H9 (cell line): Measurements from ENCODE around the gene DUSP15. TPM values are rescaled to one million over a fixed set of nuclear protein-coding genes. Genes with fewer than 3 reads are reported as not detected.

Experiments used
- DNase-seq: peaks from one replicate; pipeline ENCODE4 v3.0.0-alpha.2; 2017
- H2AFZ ChIP-seq: one replicate; pipeline ENCODE4 v1.6.1; 2013; ENCODE audit warnings: mild to moderate bottlenecking, low read length, control low read depth, moderate library complexity
- H2AK5ac ChIP-seq: 2 replicates; pipeline ENCODE4 v1.6.1; 2013; ENCODE audit warnings: low read length, control low read depth, mixed read lengths; ENCODE audit not compliant: insufficient read length
- H2BK120ac ChIP-seq: one replicate; pipeline ENCODE4 v1.6.1; 2013; ENCODE audit warnings: low read depth, mild to moderate bottlenecking, low read length, control low read depth, inconsistent platforms; ENCODE audit not compliant: poor library complexity, severe bottlenecking
- H2BK12ac ChIP-seq: 2 replicates; pipeline ENCODE4 v1.6.1; 2013; ENCODE audit warnings: low read length, control low read depth, mixed read lengths, low read depth; ENCODE audit not compliant: insufficient read length
- H2BK15ac ChIP-seq: 2 replicates; pipeline ENCODE4 v1.6.1; 2013; ENCODE audit warnings: low read depth, low read length, control low read depth
- H2BK20ac ChIP-seq: one replicate; pipeline ENCODE4 v1.6.1; 2013; ENCODE audit warnings: low read depth, mild to moderate bottlenecking, low read length, control low read depth, inconsistent platforms; ENCODE audit not compliant: poor library complexity, severe bottlenecking
- H2BK5ac ChIP-seq: 2 replicates; pipeline ENCODE4 v1.6.1; 2013; ENCODE audit warnings: low read length, control low read depth, mixed read lengths; ENCODE audit not compliant: insufficient read length
- H3K14ac ChIP-seq: 2 replicates; pipeline ENCODE4 v1.6.1; 2013; ENCODE audit warnings: low read length, control low read depth; ENCODE audit not compliant: insufficient read depth
- H3K18ac ChIP-seq: 2 replicates; pipeline ENCODE4 v1.6.1; 2013; ENCODE audit warnings: low read depth, mild to moderate bottlenecking, mixed read lengths, low read length, control low read depth; ENCODE audit not compliant: insufficient read length
- H3K23ac ChIP-seq: 2 replicates; pipeline ENCODE4 v1.6.1; 2013; ENCODE audit warnings: low read length, control low read depth, mixed read lengths, low read depth; ENCODE audit not compliant: insufficient read length
- H3K23me2 ChIP-seq: 2 replicates; pipeline ENCODE4 v1.6.1; 2013; ENCODE audit warnings: low read depth, mild to moderate bottlenecking, mixed read lengths, low read length, control low read depth; ENCODE audit not compliant: insufficient read length, poor library complexity, severe bottlenecking
- H3K27ac ChIP-seq: 2 replicates; pipeline ENCODE4 v1.5.1; 2013; ENCODE audit warnings: low read length, control low read depth, mixed read lengths, low read depth; ENCODE audit not compliant: insufficient read length
- H3K27me3 ChIP-seq: 2 replicates; pipeline ENCODE4 v1.6.1; 2013; ENCODE audit warnings: low read length, control low read depth, inconsistent platforms; ENCODE audit not compliant: insufficient read depth
- H3K4ac ChIP-seq: 2 replicates; pipeline ENCODE4 v1.6.1; 2013; ENCODE audit warnings: low read depth, mild to moderate bottlenecking, control low read depth, inconsistent platforms, low read length, moderate library complexity
- H3K4me1 ChIP-seq: 2 replicates; pipeline ENCODE4 v1.6.1; 2013; ENCODE audit warnings: low read length, control low read depth, inconsistent platforms; ENCODE audit not compliant: insufficient read depth
- H3K4me2 ChIP-seq: 2 replicates; pipeline ENCODE4 v1.6.1; 2013; ENCODE audit warnings: low read length, control low read depth, mixed read lengths; ENCODE audit not compliant: insufficient read length, insufficient read depth
- H3K56ac ChIP-seq: 2 replicates; pipeline ENCODE4 v1.6.1; 2013; ENCODE audit warnings: low read depth, mild to moderate bottlenecking, mixed read lengths, low read length, control low read depth; ENCODE audit not compliant: insufficient read length
- H3K79me1 ChIP-seq: 2 replicates; pipeline ENCODE4 v1.6.1; 2013; ENCODE audit warnings: low read depth, mild to moderate bottlenecking, moderate library complexity, low read length, control low read depth, inconsistent platforms; ENCODE audit not compliant: insufficient read depth, poor library complexity, severe bottlenecking
- H3K79me2 ChIP-seq: 2 replicates; pipeline ENCODE4 v1.6.1; 2013; ENCODE audit warnings: low read length, control low read depth, inconsistent platforms; ENCODE audit not compliant: insufficient read depth
- H3K9ac ChIP-seq: 2 replicates; pipeline ENCODE4 v1.6.1; 2013; ENCODE audit warnings: low read length, control low read depth, mixed read lengths; ENCODE audit not compliant: insufficient read length; ENCODE audit errors: extremely low read depth
- H3K9me3 ChIP-seq: one replicate; pipeline ENCODE4 v1.6.1; 2013; ENCODE audit warnings: low read depth, low read length, inconsistent platforms; ENCODE audit not compliant: control insufficient read depth
- H3T11ph ChIP-seq: one replicate; pipeline ENCODE4 v1.6.1; 2013; ENCODE audit warnings: mild to moderate bottlenecking, low read length, control low read depth, inconsistent platforms
- H4K20me1 ChIP-seq: one replicate; pipeline ENCODE4 v1.6.1; 2013; ENCODE audit not compliant: control insufficient read depth, insufficient read length, insufficient read depth
- H4K5ac ChIP-seq: 2 replicates; pipeline ENCODE4 v1.6.1; 2013; ENCODE audit warnings: low read depth, mild to moderate bottlenecking, mixed read lengths, low read length, control low read depth; ENCODE audit not compliant: insufficient read length
- H4K8ac ChIP-seq: replicated peaks from 2 replicates; pipeline ENCODE4 v1.6.1; 2013; ENCODE audit warnings: low read length, control low read depth, mixed read lengths, low read depth; ENCODE audit not compliant: insufficient read length
- H4K91ac ChIP-seq: 2 replicates; pipeline ENCODE4 v1.6.1; 2013; ENCODE audit warnings: low read depth, mild to moderate bottlenecking, moderate library complexity, mixed read lengths, low read length, control low read depth; ENCODE audit not compliant: insufficient read length
- H3K27ac Mint-ChIP-seq, 3 experiments: 2 replicates in 2 of 3; 3 replicates in 1 of 3; pipeline ENCODE4 v1.8.0; 2020 to 2021; ENCODE audit warnings: mixed read lengths in 3 of 3, mild to moderate bottlenecking in 1 of 3, moderate library complexity in 1 of 3
- H3K27me3 Mint-ChIP-seq: 2 replicates; pipeline ENCODE4 v1.8.0; 2021; ENCODE audit warnings: low read depth, mild to moderate bottlenecking, moderate library complexity, mixed read lengths
- H3K36me3 Mint-ChIP-seq, 3 experiments: 2 replicates in 2 of 3; 3 replicates in 1 of 3; pipeline ENCODE4 v1.8.0; 2020 to 2021; ENCODE audit warnings: low read depth in 3 of 3, mixed read lengths in 3 of 3; ENCODE audit not compliant: insufficient read depth in 1 of 3
- H3K4me1 Mint-ChIP-seq, 2 experiments: 2 replicates each; pipeline ENCODE4 v1.8.0; 2020; ENCODE audit warnings: mixed read lengths in 2 of 2
- H3K4me3 Mint-ChIP-seq, 2 experiments: 2 replicates in 1 of 2; 3 replicates in 1 of 2; pipeline ENCODE4 v1.8.0; 2020 to 2021; ENCODE audit warnings: mild to moderate bottlenecking in 2 of 2, mixed read lengths in 2 of 2, moderate library complexity in 1 of 2
- H3K9me3 Mint-ChIP-seq, 2 experiments: 2 replicates in 1 of 2; 3 replicates in 1 of 2; pipeline ENCODE4 v1.8.0; 2020; ENCODE audit warnings: mild to moderate bottlenecking in 2 of 2, mixed read lengths in 2 of 2, moderate library complexity in 1 of 2
- WGBS: extraction: QIAGEN DNeasy Blood & Tissue Kit; methylation state at CpG from one replicate; pipeline ENCODE4 v1.1.7; 2013; ENCODE audit warnings: missing lambda C conversion rate, low lambda C conversion rate, mixed read lengths; ENCODE audit not compliant: insufficient read length; ENCODE audit errors: extremely low coverage; 5-methylcytosine and 5-hydroxymethylcytosine counted together
- total RNA-seq: library from RNA; stranded (reverse); gene quantifications from 2 replicates; pipeline ENCODE4 v1.2.1, GENCODE V29; 2021
- TF ChIP-seq, protein P1 (sequence below): fragments of 200-600 bp; sonication (generic); conservative IDR thresholded peaks from 3 replicates; pipeline ENCODE4 v1.8.0; 2021; ENCODE audit warnings: antibody characterized with exemption, mild to moderate bottlenecking

The DUSP15 gene
- total RNA-seq, 1 experiment from 2014 or later, result 5.6 TPM

DNA sequence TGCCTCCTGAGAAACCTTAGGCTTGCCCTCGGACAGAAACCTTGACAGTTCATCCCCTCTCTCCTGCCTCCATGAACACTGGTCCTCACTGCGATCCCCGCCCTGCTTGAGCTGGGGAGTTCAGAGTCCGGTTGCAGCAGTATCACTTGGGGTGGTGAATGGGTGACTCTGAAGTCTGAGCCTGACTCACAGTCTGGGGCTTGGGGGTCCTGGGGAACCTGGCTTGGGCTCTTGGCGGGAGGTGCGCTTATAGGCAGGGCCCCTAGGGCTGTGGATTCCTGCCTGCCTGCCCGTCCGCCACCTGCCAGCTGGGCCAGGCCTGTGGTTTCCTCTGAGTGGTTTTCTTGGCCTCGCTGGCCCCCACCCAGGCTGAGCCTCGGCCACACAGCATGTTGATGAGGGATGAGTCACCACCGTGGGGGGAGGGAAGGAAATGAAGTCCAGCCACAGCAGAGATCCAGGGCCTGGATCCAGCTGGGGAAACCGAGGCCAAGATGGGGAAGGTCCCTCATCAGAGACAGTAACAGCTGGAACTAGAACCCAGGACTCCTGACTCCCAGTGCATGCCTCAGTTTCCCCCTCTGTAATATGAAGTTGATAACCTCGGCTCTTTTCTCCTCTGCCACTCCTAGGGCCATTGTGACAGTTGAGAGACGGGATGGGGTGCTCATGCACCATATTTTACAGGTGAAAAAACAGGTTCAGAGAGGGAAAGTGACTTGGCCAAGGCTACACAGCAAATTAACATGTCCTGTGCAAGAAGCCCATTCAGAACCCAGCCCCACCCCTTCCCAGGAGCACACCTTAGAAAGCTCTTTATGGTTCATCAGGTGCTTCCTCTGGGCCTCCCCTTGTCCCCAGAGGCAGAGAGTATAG, 34.1 kb downstream of the DUSP15 start:
- H3K9me3 Mint-ChIP-seq, result no peaks in the 10 kb centered on the region
- Histone ChIP-seq H3K27me3 (no peaks in the 10 kb centered on the region), H2BK12ac (no peak overlapping the region), H2AK5ac (no peak overlapping the region), H3K79me2 (no peaks in the 10 kb centered on the region), H2BK120ac (no peak overlapping the region), H3K56ac (no peak overlapping the region), H3T11ph (no peak overlapping the region), H3K14ac (no peak overlapping the region), H2BK15ac (no peak overlapping the region), H4K20me1 (no peaks in the 10 kb centered on the region), H2BK20ac (no peak overlapping the region), H3K18ac (no peak overlapping the region), H3K9ac (no peak overlapping the region), H3K4me2 (no peak overlapping the region), H3K23ac (no peak overlapping the region), H4K8ac (no peak overlapping the region), H3K79me1 (no peaks in the 10 kb centered on the region), H3K4me1 (no peaks in the 10 kb centered on the region; the same call in 1 of the 2 replicates), H3K27ac (no peak overlapping the region), H2BK5ac (no peak overlapping the region), H3K23me2 (no peaks in the 10 kb centered on the region), H2AFZ (no peak overlapping the region), H3K4ac (no peak overlapping the region), H3K9me3 (no peaks in the 10 kb centered on the region), H4K91ac (no peak overlapping the region), H4K5ac (no peak overlapping the region)
- H3K27me3 Mint-ChIP-seq, result peaks cover 2% of the 10 kb centered on the region
- no peak for DNase-seq
- H3K4me3 Mint-ChIP-seq, result no peak overlapping the region
- TF ChIP-seq, protein P1, sequence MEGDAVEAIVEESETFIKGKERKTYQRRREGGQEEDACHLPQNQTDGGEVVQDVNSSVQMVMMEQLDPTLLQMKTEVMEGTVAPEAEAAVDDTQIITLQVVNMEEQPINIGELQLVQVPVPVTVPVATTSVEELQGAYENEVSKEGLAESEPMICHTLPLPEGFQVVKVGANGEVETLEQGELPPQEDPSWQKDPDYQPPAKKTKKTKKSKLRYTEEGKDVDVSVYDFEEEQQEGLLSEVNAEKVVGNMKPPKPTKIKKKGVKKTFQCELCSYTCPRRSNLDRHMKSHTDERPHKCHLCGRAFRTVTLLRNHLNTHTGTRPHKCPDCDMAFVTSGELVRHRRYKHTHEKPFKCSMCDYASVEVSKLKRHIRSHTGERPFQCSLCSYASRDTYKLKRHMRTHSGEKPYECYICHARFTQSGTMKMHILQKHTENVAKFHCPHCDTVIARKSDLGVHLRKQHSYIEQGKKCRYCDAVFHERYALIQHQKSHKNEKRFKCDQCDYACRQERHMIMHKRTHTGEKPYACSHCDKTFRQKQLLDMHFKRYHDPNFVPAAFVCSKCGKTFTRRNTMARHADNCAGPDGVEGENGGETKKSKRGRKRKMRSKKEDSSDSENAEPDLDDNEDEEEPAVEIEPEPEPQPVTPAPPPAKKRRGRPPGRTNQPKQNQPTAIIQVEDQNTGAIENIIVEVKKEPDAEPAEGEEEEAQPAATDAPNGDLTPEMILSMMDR, result no peak
- WGBS, result no CpG with 5 or more reads among the region's 14 CpGs
- peaks cover 20 to 21% of the 10 kb centered on the region in 2 experiments for H3K4me1 Mint-ChIP-seq
- no peaks in the 10 kb centered on the region for H3K36me3 Mint-ChIP-seq
- peak overlapping the region in 1 of 3 experiments; percentile 40; a peak in 1 of 7 replicates for H3K27ac Mint-ChIP-seq
